Loucy (cell line): ENCODE results near the gene MYO1E.

Source experiments
- H2AFZ ChIP-seq: fragments of 200-600 bp; sonication (generic); 2 replicates; pipeline ENCODE4 v1.6.0; 2016; ENCODE audit warnings: antibody characterized with exemption, mild to moderate bottlenecking, low read length, moderate library complexity
- H3F3A ChIP-seq: fragments of 200-600 bp; 2 replicates; pipeline ENCODE4 v1.6.0; 2016; ENCODE audit warnings: antibody characterized with exemption, low read depth, mild to moderate bottlenecking
- H3K27me3 ChIP-seq: fragments of 200-600 bp; sonication (generic); 2 replicates; pipeline ENCODE4 v1.6.1; 2014; ENCODE audit warnings: low read length, mild to moderate bottlenecking; ENCODE audit not compliant: insufficient read depth, poor library complexity, severe bottlenecking
- H3K36me3 ChIP-seq: fragments of 200-600 bp; sonication (generic); 2 replicates; pipeline ENCODE4 v1.6.1; 2016; ENCODE audit warnings: low read length; ENCODE audit not compliant: insufficient read depth
- H3K4me1 ChIP-seq: fragments of 200-600 bp; sonication (generic); 2 replicates; pipeline ENCODE4 v1.5.1; 2014; ENCODE audit warnings: low read length, mild to moderate bottlenecking; ENCODE audit not compliant: insufficient read depth, poor library complexity, severe bottlenecking
- H3K4me2 ChIP-seq: fragments of 200-600 bp; sonication (generic); 2 replicates; pipeline ENCODE4 v1.6.0; 2014; ENCODE audit warnings: antibody characterized with exemption, low read length, low read depth, mild to moderate bottlenecking; ENCODE audit not compliant: poor library complexity, severe bottlenecking
- H3K4me3 ChIP-seq: fragments of 200-600 bp; sonication (generic); 2 replicates; pipeline ENCODE4 v1.5.1; 2014; ENCODE audit warnings: low read length, mild to moderate bottlenecking, mixed read lengths; ENCODE audit not compliant: poor library complexity, severe bottlenecking
- H3K79me2 ChIP-seq: fragments of 200-600 bp; sonication (generic); 2 replicates; pipeline ENCODE4 v1.6.1; 2014; ENCODE audit warnings: low read length; ENCODE audit not compliant: insufficient read depth
- H3K9ac ChIP-seq: fragments of 200-600 bp; sonication (generic); 2 replicates; pipeline ENCODE4 v1.6.0; 2014; ENCODE audit warnings: mild to moderate bottlenecking, low read depth, low read length, moderate library complexity; ENCODE audit not compliant: poor library complexity, severe bottlenecking
- H3K9me2 ChIP-seq: fragments of 200-600 bp; sonication (generic); replicated peaks from 2 replicates; pipeline ENCODE4 v1.6.1; 2016; ENCODE audit warnings: low read depth, low read length, mixed read lengths
- H3K9me3 ChIP-seq: fragments of 200-600 bp; sonication (generic); 2 replicates; pipeline ENCODE4 v1.6.1; 2014; ENCODE audit warnings: mild to moderate bottlenecking, antibody characterized with exemption, low read length, low read depth; ENCODE audit not compliant: insufficient read depth
- H4K20me1 ChIP-seq: fragments of 200-600 bp; sonication (generic); 2 replicates; pipeline ENCODE4 v1.6.0; 2014; ENCODE audit warnings: antibody characterized with exemption, low read length, mild to moderate bottlenecking; ENCODE audit not compliant: insufficient read depth, poor library complexity, severe bottlenecking
- EZH2phosphoT487 ChIP-seq: fragments of 200-600 bp; IDR thresholded peaks from 2 replicates; pipeline ENCODE4 v1.6.1; 2018; ENCODE audit warnings: antibody characterized with exemption, mild to moderate bottlenecking, moderate library complexity, borderline replicate concordance
- TF ChIP-seq, protein P1 (sequence below): fragments of 200-600 bp; sonication (generic); conservative IDR thresholded peaks from 2 replicates; pipeline ENCODE4 v1.5.1; 2014; ENCODE audit warnings: mild to moderate bottlenecking, antibody characterized with exemption, low read length

MYO1E gene

DNA sequence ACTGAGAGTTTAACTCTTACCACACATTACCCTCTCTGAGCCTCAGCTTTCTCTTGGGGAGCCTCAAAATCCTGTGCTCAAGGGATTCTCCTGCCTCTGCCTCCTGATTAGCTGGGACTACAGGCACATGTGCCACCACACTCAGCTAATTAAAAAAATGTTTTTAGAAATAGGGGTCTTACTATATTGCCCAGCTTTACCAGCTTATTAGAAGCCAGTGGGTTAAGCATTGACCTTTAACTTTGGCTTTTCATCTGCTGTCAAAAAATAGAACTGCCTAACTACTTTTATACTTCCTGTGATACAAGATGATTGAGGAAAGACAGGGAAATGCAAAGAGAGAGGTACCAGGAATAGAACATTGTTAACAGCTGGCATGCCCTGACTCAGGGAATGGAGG lies 27.3 kb downstream of the MYO1E start:
- Histone ChIP-seq H3K79me2 (no peaks in the 10 kb centered on the region), H3K36me3 (no peaks in the 10 kb centered on the region), H3K4me3 (no peak overlapping the region), H3K9ac (no peak overlapping the region), H3K4me2 (no peak overlapping the region), H2AFZ (no peak overlapping the region), H3K27me3 (no peaks in the 10 kb centered on the region), H3K4me1 (no peaks in the 10 kb centered on the region), H3K9me3 (no peaks in the 10 kb centered on the region), H3K9me2 (no peaks in the 10 kb centered on the region), H3F3A (no peaks in the 10 kb centered on the region), H4K20me1 (no peaks in the 10 kb centered on the region)
- TF ChIP-seq, protein P1, sequence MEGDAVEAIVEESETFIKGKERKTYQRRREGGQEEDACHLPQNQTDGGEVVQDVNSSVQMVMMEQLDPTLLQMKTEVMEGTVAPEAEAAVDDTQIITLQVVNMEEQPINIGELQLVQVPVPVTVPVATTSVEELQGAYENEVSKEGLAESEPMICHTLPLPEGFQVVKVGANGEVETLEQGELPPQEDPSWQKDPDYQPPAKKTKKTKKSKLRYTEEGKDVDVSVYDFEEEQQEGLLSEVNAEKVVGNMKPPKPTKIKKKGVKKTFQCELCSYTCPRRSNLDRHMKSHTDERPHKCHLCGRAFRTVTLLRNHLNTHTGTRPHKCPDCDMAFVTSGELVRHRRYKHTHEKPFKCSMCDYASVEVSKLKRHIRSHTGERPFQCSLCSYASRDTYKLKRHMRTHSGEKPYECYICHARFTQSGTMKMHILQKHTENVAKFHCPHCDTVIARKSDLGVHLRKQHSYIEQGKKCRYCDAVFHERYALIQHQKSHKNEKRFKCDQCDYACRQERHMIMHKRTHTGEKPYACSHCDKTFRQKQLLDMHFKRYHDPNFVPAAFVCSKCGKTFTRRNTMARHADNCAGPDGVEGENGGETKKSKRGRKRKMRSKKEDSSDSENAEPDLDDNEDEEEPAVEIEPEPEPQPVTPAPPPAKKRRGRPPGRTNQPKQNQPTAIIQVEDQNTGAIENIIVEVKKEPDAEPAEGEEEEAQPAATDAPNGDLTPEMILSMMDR = no peak
- TF ChIP-seq EZH2phosphoT487 = no peak

DNA sequence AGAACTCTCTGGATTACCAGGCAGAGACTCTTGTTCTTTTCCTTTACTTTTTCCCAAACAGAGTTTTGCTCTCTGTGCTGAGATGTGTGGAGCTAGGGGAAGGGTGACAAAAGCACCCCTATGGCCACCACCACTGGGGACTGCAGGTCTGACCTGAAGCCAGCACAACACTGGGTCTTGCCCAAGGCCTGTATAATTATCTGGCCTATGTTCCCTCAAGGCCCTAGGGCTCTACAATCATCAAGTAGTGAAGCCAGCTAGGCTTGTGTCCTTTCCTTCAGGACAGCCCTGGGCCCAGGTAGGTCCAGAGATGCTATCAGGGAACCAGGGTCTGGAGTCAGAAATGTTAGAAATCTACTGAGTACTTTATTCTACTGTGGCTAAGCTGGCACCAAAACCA lies 28.4 kb downstream of the MYO1E start:
- no peaks in the 10 kb centered on the region for H4K20me1 ChIP-seq
- H2AFZ ChIP-seq = no peak overlapping the region
- H3K79me2 ChIP-seq = no peaks in the 10 kb centered on the region

DNA sequence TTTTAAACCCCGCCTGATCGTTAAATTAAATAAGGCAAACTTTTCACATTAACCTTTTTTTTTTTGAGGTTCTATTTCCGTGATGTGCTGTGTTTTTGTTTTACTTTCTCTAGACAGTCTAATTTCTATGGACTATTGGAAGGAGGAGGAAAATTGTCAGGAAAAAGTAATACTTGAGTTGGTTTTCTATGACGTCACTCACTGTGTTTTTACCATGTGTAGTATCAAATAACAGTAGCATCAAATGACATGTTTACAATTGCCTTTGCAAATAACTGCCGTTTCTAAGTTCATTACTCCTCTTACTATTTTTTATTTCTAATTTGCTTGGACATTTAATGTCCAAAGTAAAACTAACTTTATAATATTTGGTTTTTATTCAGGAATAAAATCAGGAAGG lies 32.3 kb downstream of the MYO1E start:
- Histone ChIP-seq H3F3A (no peaks in the 10 kb centered on the region), H3K9ac (no peak overlapping the region), H3K27me3 (no peaks in the 10 kb centered on the region), H3K4me1 (no peaks in the 10 kb centered on the region), H4K20me1 (no peaks in the 10 kb centered on the region), H3K9me2 (no peaks in the 10 kb centered on the region), H2AFZ (no peak overlapping the region), H3K4me2 (no peak overlapping the region), H3K4me3 (no peak overlapping the region), H3K36me3 (no peaks in the 10 kb centered on the region), H3K9me3 (no peaks in the 10 kb centered on the region), H3K79me2 (no peaks in the 10 kb centered on the region)
- TF ChIP-seq, protein P1 = no peak
- TF ChIP-seq EZH2phosphoT487 = no peak

More for the DNA sequence above, 28.4 kb downstream of the MYO1E start:
- Histone ChIP-seq H3K9me3 (no peaks in the 10 kb centered on the region), H3K36me3 (no peaks in the 10 kb centered on the region), H3K9me2 (no peaks in the 10 kb centered on the region), H3K4me1 (no peaks in the 10 kb centered on the region), H3K9ac (no peak overlapping the region), H3F3A (no peaks in the 10 kb centered on the region), H3K4me2 (no peak overlapping the region), H3K4me3 (no peak overlapping the region), H3K27me3 (no peaks in the 10 kb centered on the region)
- TF ChIP-seq, protein P1 = no peak
- no peak for TF ChIP-seq EZH2phosphoT487
